ENCODE data around the gene HIVEP3.

The HIVEP3 gene

GRCh38 chr1:41907446-41907845 is 11.3 kb downstream of the HIVEP3 start:
- H4K20me1 ChIP-seq (ENCODE audit: insufficient read depth, low read length): no peaks in the 10 kb centered on the region
- TF ChIP-seq EZH2phosphoT487 (IDR thresholded peaks at IDR 0.05; ENCODE audit: low read length): no peak
- no peak for TF ChIP-seq EZH2 (optimal IDR thresholded peaks at IDR 0.05; ENCODE audit: low read depth, low read length)
- TF ChIP-seq CTCF (IDR thresholded peaks at IDR 0.05; ENCODE audit: low read length): no peak
- no peaks in the 10 kb centered on the region for H3F3A ChIP-seq (ENCODE audit: insufficient read depth, low read length)
- no peak for DNase-seq
- no peaks in the 10 kb centered on the region for H3K9me3 ChIP-seq (replicated peaks; ENCODE audit: insufficient read depth, low read length)
- H3K9me2 ChIP-seq (replicated peaks; ENCODE audit: insufficient read depth, low read length): no peaks in the 10 kb centered on the region
- H3K4me2 ChIP-seq (ENCODE audit: low read depth, low read length): no peak overlapping the region
- H3K4me3 ChIP-seq (ENCODE audit: low read length): no peak overlapping the region
- no peak overlapping the region for H3K9ac ChIP-seq (ENCODE audit: low read length)
- no peaks in the 10 kb centered on the region for H3K36me3 ChIP-seq (replicated peaks; ENCODE audit: insufficient read depth, low read length)
- H3K4me1 ChIP-seq (ENCODE audit: low read length): peaks cover 12% of the 10 kb centered on the region
- no peaks in the 10 kb centered on the region for H3K79me2 ChIP-seq (ENCODE audit: low read length)
- H2AFZ ChIP-seq (ENCODE audit: low read length): no peak overlapping the region
- no peak overlapping the region for H3K27ac ChIP-seq (ENCODE audit: low read length)
- no peaks in the 10 kb centered on the region for H3K27me3 ChIP-seq (replicated peaks; ENCODE audit: insufficient read depth, low read length)

- no peak overlapping the region for H3K4me3 ChIP-seq (ENCODE audit: low read length)
- H2AFZ ChIP-seq (ENCODE audit: low read length): no peak overlapping the region
- H3K36me3 ChIP-seq (replicated peaks; ENCODE audit: insufficient read depth, low read length): no peaks in the 10 kb centered on the region
- no peaks in the 10 kb centered on the region for H3F3A ChIP-seq (ENCODE audit: insufficient read depth, low read length)
- no peaks in the 10 kb centered on the region for H3K27me3 ChIP-seq (replicated peaks; ENCODE audit: insufficient read depth, low read length)
- TF ChIP-seq CTCF (IDR thresholded peaks at IDR 0.05; ENCODE audit: low read length) (no peak), EZH2phosphoT487 (IDR thresholded peaks at IDR 0.05; ENCODE audit: low read length) (no peak)
- peaks cover 17% of the 10 kb centered on the region for H3K4me1 ChIP-seq (ENCODE audit: low read length)
- H3K9me3 ChIP-seq (replicated peaks; ENCODE audit: insufficient read depth, low read length): no peaks in the 10 kb centered on the region
- no peaks in the 10 kb centered on the region for H4K20me1 ChIP-seq (ENCODE audit: insufficient read depth, low read length)
- H3K9me2 ChIP-seq (replicated peaks; ENCODE audit: insufficient read depth, low read length): no peaks in the 10 kb centered on the region
- no peak overlapping the region for H3K4me2 ChIP-seq (ENCODE audit: low read depth, low read length)
- H3K27ac ChIP-seq (ENCODE audit: low read length): no peak overlapping the region
- no peak for DNase-seq
- H3K9ac ChIP-seq (ENCODE audit: low read length): no peak overlapping the region
- H3K79me2 ChIP-seq (ENCODE audit: low read length): no peaks in the 10 kb centered on the region
These were observed 11.8 kb downstream of the HIVEP3 start for GRCh38 chr1:41906943-41907342.

GRCh38 chr1:41905093-41905675 is 13.5 kb downstream of the HIVEP3 start:
- Histone ChIP-seq H3K36me3 (replicated peaks; ENCODE audit: insufficient read depth, low read length) (no peaks in the 10 kb centered on the region), H3K27me3 (replicated peaks; ENCODE audit: insufficient read depth, low read length) (no peaks in the 10 kb centered on the region), H3K9ac (ENCODE audit: low read length) (no peak overlapping the region), H3K27ac (ENCODE audit: low read length) (no peak overlapping the region), H3K79me2 (ENCODE audit: low read length) (no peaks in the 10 kb centered on the region), H3K9me3 (replicated peaks; ENCODE audit: insufficient read depth, low read length) (no peaks in the 10 kb centered on the region), H4K20me1 (ENCODE audit: insufficient read depth, low read length) (no peaks in the 10 kb centered on the region), H3K9me2 (replicated peaks; ENCODE audit: insufficient read depth, low read length) (no peaks in the 10 kb centered on the region), H3K4me2 (ENCODE audit: low read depth, low read length) (no peak overlapping the region), H3K4me3 (ENCODE audit: low read length) (no peak overlapping the region), H2AFZ (ENCODE audit: low read length) (no peak overlapping the region), H3K4me1 (ENCODE audit: low read length) (peaks cover 19% of the 10 kb centered on the region), H3F3A (ENCODE audit: insufficient read depth, low read length) (no peaks in the 10 kb centered on the region)
- no peak for TF ChIP-seq CTCF (IDR thresholded peaks at IDR 0.05; ENCODE audit: low read length)
- no peak for TF ChIP-seq EZH2phosphoT487 (IDR thresholded peaks at IDR 0.05; ENCODE audit: low read length)
- no peak for TF ChIP-seq EZH2 (optimal IDR thresholded peaks at IDR 0.05; ENCODE audit: low read depth, low read length)
- no peak for DNase-seq
